Endothelial cell of umbilical vein (primary cell): Measurements from ENCODE around the gene NRXN3. TPM values are rescaled to one million over a fixed set of nuclear protein-coding genes. Genes with fewer than 3 reads are reported as not detected.

Experiments
- BruUV-seq: library from RNA; stranded (reverse); fragments of 400-500 nt; replicated peaks from 2 replicates; lab custom pipeline; 2021; lab: Mats Ljungman, UMichigan
- CTCF ChIA-PET: fragments of 300-600, 350-600 bp; sonication (Branson Sonifier 250); formaldehyde crosslinking; loops from one replicate; lab custom pipeline; 2021; ENCODE audit warnings: antibody characterized with exemption, inconsistent platforms; lab: Charles Lee
- POLR2A ChIA-PET: fragments of 300-600, 350-600 bp; sonication (Branson Sonifier 250); formaldehyde crosslinking; loops from one replicate; lab custom pipeline; 2021; ENCODE audit warnings: antibody characterized with exemption, inconsistent platforms; lab: Charles Lee
- DNase-seq: peaks from one replicate; pipeline ENCODE4 v3.0.0-alpha.2; 2011; ENCODE audit warnings: low read depth, low spot score
- FAIRE-seq: peaks from 2 replicates; lab custom pipeline; 2011; peaks lifted over from hg19 to GRCh38; lab: Jason Lieb, UNC
- H2AFZ ChIP-seq: 2 replicates; pipeline ENCODE4 v1.6.0; 2012; ENCODE audit warnings: low read depth, low read length, control low read depth, inconsistent platforms
- H3K27ac ChIP-seq: 2 replicates; pipeline ENCODE4 v1.5.1; 2011; ENCODE audit warnings: low read depth, mild to moderate bottlenecking, control low read depth, low read length, moderate library complexity; ENCODE audit not compliant: insufficient read depth
- H3K27me3 ChIP-seq, 2 experiments: 2 replicates each; pipeline versions ENCODE4 v1.6.0 to v1.6.1; 2011; ENCODE audit warnings: low read length in 2 of 2, mixed read lengths in 1 of 2; ENCODE audit not compliant: control insufficient read depth in 2 of 2, insufficient read depth in 2 of 2
- H3K36me3 ChIP-seq, 2 experiments: 2 replicates in 1 of 2; 3 replicates in 1 of 2; pipeline ENCODE4 v1.5.1; 2011; ENCODE audit warnings: low read length in 2 of 2, mild to moderate bottlenecking in 1 of 2, moderate library complexity in 1 of 2; ENCODE audit not compliant: control insufficient read depth in 2 of 2, insufficient read depth in 2 of 2; ENCODE audit errors: extremely low read depth in 1 of 2
- H3K4me1 ChIP-seq: 3 replicates; pipeline ENCODE4 v1.5.1; 2011; ENCODE audit warnings: mild to moderate bottlenecking, low read length; ENCODE audit not compliant: control insufficient read depth, insufficient read depth; ENCODE audit errors: extremely low read depth
- H3K4me2 ChIP-seq: 2 replicates; pipeline ENCODE4 v1.6.1; 2011; ENCODE audit warnings: low read length, control low read depth, mixed read lengths; ENCODE audit not compliant: insufficient read depth
- H3K4me3 ChIP-seq, 3 experiments: fragments of 200-600 bp in 1 of 3; sonication (generic), shearing (Covaris generic) in 1 of 3; replicated peaks in 1 of 3; 2 replicates each; pipeline ENCODE4 v1.5.1; 2011 to 2016; ENCODE audit warnings: control low read depth in 3 of 3, low read length in 3 of 3, mild to moderate bottlenecking in 2 of 3, inconsistent platforms in 1 of 3, low read depth in 1 of 3, moderate library complexity in 1 of 3; ENCODE audit not compliant: insufficient read depth in 1 of 3
- H3K79me2 ChIP-seq: 2 replicates; pipeline ENCODE4 v1.6.0; 2012; ENCODE audit warnings: low read length, inconsistent platforms; ENCODE audit not compliant: control insufficient read depth, insufficient read depth
- H3K9ac ChIP-seq: replicated peaks from 2 replicates; pipeline ENCODE3; 2011; ENCODE audit warnings: low read length, control low read depth; ENCODE audit not compliant: insufficient read depth; ENCODE audit errors: extremely low read depth
- H3K9me1 ChIP-seq: replicated peaks from 3 replicates; pipeline ENCODE4 v1.6.0; 2011; ENCODE audit warnings: mild to moderate bottlenecking, low read length; ENCODE audit not compliant: control insufficient read depth, insufficient read depth; ENCODE audit errors: extremely low read depth
- H3K9me3 ChIP-seq: replicated peaks from 2 replicates; pipeline ENCODE4 v1.5.1; 2012; ENCODE audit warnings: low read length, inconsistent platforms; ENCODE audit not compliant: control insufficient read depth, insufficient read depth
- H4K20me1 ChIP-seq: replicated peaks from 2 replicates; pipeline ENCODE3; 2011; ENCODE audit warnings: mild to moderate bottlenecking, low read length; ENCODE audit not compliant: control insufficient read depth, insufficient read depth; ENCODE audit errors: extremely low read depth
- CTCF ChIP-seq, 2 donors: IDR thresholded peaks; 1 replicate in 1 of 2; 2 replicates in 1 of 2; pipeline ENCODE4 v1.5.1; 2011; ENCODE audit warnings: low read length in 2 of 2, mild to moderate bottlenecking in 2 of 2, moderate library complexity in 2 of 2, control low read depth in 1 of 2, inconsistent platforms in 1 of 2, low read depth in 1 of 2; ENCODE audit not compliant: insufficient read depth in 1 of 2; ENCODE audit errors: extremely low read depth in 1 of 2
- EZH2 ChIP-seq: IDR thresholded peaks from 2 replicates; pipeline ENCODE4 v1.6.1; 2012; ENCODE audit warnings: borderline replicate concordance, low read depth, mild to moderate bottlenecking, moderate library complexity, low read length, inconsistent platforms; ENCODE audit not compliant: severe bottlenecking
- FOS ChIP-seq: IDR thresholded peaks from 2 replicates; pipeline ENCODE4 v1.6.1; 2011; ENCODE audit warnings: mild to moderate bottlenecking, low read length, moderate library complexity, borderline replicate concordance; ENCODE audit not compliant: insufficient read depth
- GATA2 ChIP-seq: IDR thresholded peaks from 2 replicates; pipeline ENCODE4 v1.7.0; 2011; ENCODE audit warnings: low read depth, mild to moderate bottlenecking, moderate library complexity, mixed read lengths, low read length; ENCODE audit not compliant: insufficient read length, insufficient read depth
- JUN ChIP-seq: IDR thresholded peaks from 2 replicates; pipeline ENCODE4 v1.6.1; 2011; ENCODE audit warnings: borderline replicate concordance, low read depth; ENCODE audit not compliant: insufficient read length, insufficient read depth
- MAX ChIP-seq: IDR thresholded peaks from 2 replicates; pipeline ENCODE4 v1.6.1; 2011; ENCODE audit not compliant: insufficient read depth, insufficient read length
- MYC ChIP-seq: IDR thresholded peaks from one replicate; pipeline ENCODE4 v1.6.1; 2011; ENCODE audit warnings: mild to moderate bottlenecking, low read depth, low read length
- POLR2A ChIP-seq: IDR thresholded peaks from 2 replicates; pipeline ENCODE4 v1.6.1; 2012; ENCODE audit warnings: low read depth, mild to moderate bottlenecking, control low read depth, low read length
- POLR2AphosphoS5 ChIP-seq: IDR thresholded peaks from 2 replicates; pipeline ENCODE4 v1.6.1; 2012; ENCODE audit warnings: low read depth, mild to moderate bottlenecking, control low read depth, low read length, moderate library complexity; ENCODE audit not compliant: insufficient read depth
- dilution Hi-C: fragments of 300-500 bp; cut with MboI; formaldehyde crosslinking; loops from one replicate; pipeline ENCODE4 v1.15.0; 2019; ENCODE audit warnings: low sequenced_read_pairs; ENCODE audit not compliant: extremely low pct_ligation_motif_present
- intact Hi-C: fragments of 100-400 bp; cut with micrococcal nuclease; formaldehyde crosslinking; loops from one replicate; pipeline ENCODE4 v1.10.0; 2022
- polyA plus RNA-seq, 4 experiments: library from polyadenylated mRNA; depleted of rRNA in 3 of 4; stranded (reverse) in 3 of 4; unstranded in 1 of 4; fragments of >200 nt; gene quantifications; 2 replicates each; pipeline versions ENCODE4 v1.2.1 to v1.2.3, GENCODE V29; 2011 to 2012; ENCODE audit warnings: missing spikeins in 1 of 4
- total RNA-seq: library from RNA; stranded (reverse); gene quantifications from 2 replicates; pipeline ENCODE4 v1.2.3, GENCODE V29; 2021

The NRXN3 gene
- total and polyA plus RNA-seq, 2 donors (not counting 3 experiments of a cell fraction or from before 2014, with no cell fraction given), result 0.72 to 4.2 TPM

GRCh38 chr14:79395061-79395460 is 1224.9 kb downstream of the NRXN3 start:
- no peak for DNase-seq

More at GRCh38 chr14:79395061-79395460, 1224.9 kb downstream of the NRXN3 start:
- ChIA-PET CTCF (no interaction called here), POLR2A (no interaction called here)
- no peaks in the 10 kb centered on the region for H3K27me3 ChIP-seq
- BruUV-seq, result no TSS peak
- H3K9me3 ChIP-seq, result no peaks in the 10 kb centered on the region
- H3K4me3 ChIP-seq, result no peak overlapping the region
- no peak overlapping the region for H3K27ac ChIP-seq
- H3K9me1 ChIP-seq, result no peaks in the 10 kb centered on the region
- no peaks in the 10 kb centered on the region for H3K4me1 ChIP-seq
- no peaks in the 10 kb centered on the region for H4K20me1 ChIP-seq
- no peak overlapping the region for H3K4me2 ChIP-seq
- FAIRE-seq, result no peak
- H3K9ac ChIP-seq, result no peak overlapping the region
- TF ChIP-seq POLR2AphosphoS5 (no peak), CTCF (IDR thresholded peaks at IDR 0.05; ENCODE audit: extremely low read depth in 1 of 2, insufficient read depth in 1 of 2, low read depth in 1 of 2, low read length in 2 of 2) (no peak), FOS (no peak), JUN (no peak), MAX (no peak), GATA2 (no peak), MYC (no peak), POLR2A (no peak), EZH2 (no peak)
- H3K36me3 ChIP-seq, result no peaks in the 10 kb centered on the region
- intact Hi-C loops (no loop called here), dilution Hi-C loops (no loop called here)
- H3K79me2 ChIP-seq, result no peaks in the 10 kb centered on the region
- no peak overlapping the region for H2AFZ ChIP-seq
